IMR-90 (cell line): ENCODE results near the gene ACSF2. TPM values are rescaled to one million over a fixed set of nuclear protein-coding genes. Genes with fewer than 3 reads are reported as not detected.

Experiments used
- ATAC-seq: fragments of 200-7000 bp; cut with Tn5 transposase; 2 replicates; pipeline ENCODE4 v1.9.1; 2020; ENCODE audit warnings: low read depth, mild to moderate bottlenecking, moderate library complexity
- BruUV-seq: library from RNA; stranded (reverse); fragments of 400-500 nt; replicated peaks from 2 replicates; lab custom pipeline; 2021; lab: Mats Ljungman, UMichigan
- CTCF ChIA-PET: fragments of 300-600 bp; formaldehyde crosslinking; extraction: SDS; loops from one replicate; lab custom pipeline; 2021; ENCODE audit warnings: antibody characterized with exemption; lab: Yijun Ruan, JAX
- POLR2A ChIA-PET: fragments of 300-600 bp; sonication (Branson Sonifier 250); formaldehyde crosslinking; loops from one replicate; lab custom pipeline; 2022; ENCODE audit warnings: antibody characterized with exemption; ENCODE audit not compliant: unreplicated experiment; lab: Charles Lee
- DNase-seq: peaks from one replicate; pipeline ENCODE4 v3.0.0; 2013
- H2AFZ ChIP-seq: replicated peaks from 2 replicates; pipeline ENCODE3; 2013; ENCODE audit warnings: low read length, mild to moderate bottlenecking; ENCODE audit not compliant: poor library complexity
- H2AK5ac ChIP-seq: 2 replicates; pipeline ENCODE4 v1.6.1; 2013; ENCODE audit warnings: low read depth, low read length, inconsistent platforms
- H2AK9ac ChIP-seq: replicated peaks from 2 replicates; pipeline ENCODE3; 2013; ENCODE audit warnings: mild to moderate bottlenecking, low read depth, low read length, moderate library complexity; ENCODE audit not compliant: poor library complexity
- H2BK120ac ChIP-seq: 2 replicates; pipeline ENCODE4 v1.6.1; 2013; ENCODE audit warnings: low read depth, low read length, inconsistent platforms
- H2BK15ac ChIP-seq: 3 replicates; pipeline ENCODE4 v1.6.1; 2013; ENCODE audit warnings: low read depth, low read length, inconsistent platforms
- H2BK20ac ChIP-seq: 2 replicates; pipeline ENCODE4 v1.6.1; 2013; ENCODE audit warnings: low read depth, mild to moderate bottlenecking, inconsistent platforms, low read length, moderate library complexity
- H2BK5ac ChIP-seq: 2 replicates; pipeline ENCODE4 v1.6.1; 2013; ENCODE audit warnings: mild to moderate bottlenecking, low read depth, low read length, inconsistent platforms; ENCODE audit not compliant: poor library complexity, severe bottlenecking
- H3K14ac ChIP-seq: replicated peaks from 2 replicates; pipeline ENCODE4 v1.6.1; 2013; ENCODE audit warnings: low read depth, low read length, inconsistent platforms
- H3K18ac ChIP-seq: 2 replicates; pipeline ENCODE4 v1.6.1; 2013; ENCODE audit warnings: low read depth, low read length, control low read depth
- H3K23ac ChIP-seq: 2 replicates; pipeline ENCODE4 v1.6.1; 2013; ENCODE audit warnings: low read depth, low read length, inconsistent platforms
- H3K27ac ChIP-seq: 2 replicates; pipeline ENCODE4 v1.5.1; 2013; ENCODE audit warnings: mild to moderate bottlenecking, control low read depth, low read length; ENCODE audit not compliant: insufficient read depth
- H3K27me3 ChIP-seq: 2 replicates; pipeline ENCODE4 v1.6.1; 2013; ENCODE audit warnings: low read length; ENCODE audit not compliant: control insufficient read depth, insufficient read depth
- H3K36me3 ChIP-seq: 2 replicates; pipeline ENCODE4 v1.6.1; 2013; ENCODE audit warnings: low read length, mixed read lengths; ENCODE audit not compliant: control insufficient read depth, insufficient read depth
- H3K4ac ChIP-seq: 2 replicates; pipeline ENCODE4 v1.6.1; 2013; ENCODE audit warnings: low read depth, low read length, inconsistent platforms
- H3K4me1 ChIP-seq: 2 replicates; pipeline ENCODE4 v1.6.1; 2013; ENCODE audit warnings: low read length, mixed read lengths; ENCODE audit not compliant: control insufficient read depth, insufficient read depth
- H3K4me2 ChIP-seq: 2 replicates; pipeline ENCODE4 v1.6.1; 2013; ENCODE audit warnings: low read depth, mild to moderate bottlenecking, control low read depth, low read length, moderate library complexity
- H3K4me3 ChIP-seq: 2 replicates; pipeline ENCODE4 v1.5.1; 2013; ENCODE audit warnings: low read depth, mild to moderate bottlenecking, control low read depth, low read length, moderate library complexity; ENCODE audit not compliant: insufficient read depth
- H3K56ac ChIP-seq: 2 replicates; pipeline ENCODE4 v1.6.1; 2013; ENCODE audit warnings: low read length, inconsistent platforms; ENCODE audit not compliant: insufficient read depth; ENCODE audit errors: extremely low read depth
- H3K79me1 ChIP-seq, 2 experiments: 2 replicates each; pipeline ENCODE4 v1.6.1; 2013; ENCODE audit warnings: low read length in 2 of 2, inconsistent platforms in 1 of 2, low read depth in 1 of 2
- H3K9ac ChIP-seq: 2 replicates; pipeline ENCODE4 v1.6.1; 2013; ENCODE audit warnings: low read depth, low read length, control low read depth
- H3K9me1 ChIP-seq: 2 replicates; pipeline ENCODE4 v1.6.1; 2013; ENCODE audit warnings: low read length, inconsistent platforms; ENCODE audit not compliant: insufficient read depth
- H3K9me3 ChIP-seq: 2 replicates; pipeline ENCODE4 v1.6.1; 2013; ENCODE audit warnings: low read length; ENCODE audit not compliant: control insufficient read depth, insufficient read depth
- H4K20me1 ChIP-seq: 2 replicates; pipeline ENCODE4 v1.6.1; 2013; ENCODE audit warnings: low read length, inconsistent platforms; ENCODE audit not compliant: insufficient read depth
- H4K5ac ChIP-seq: 2 replicates; pipeline ENCODE4 v1.6.1; 2013; ENCODE audit warnings: mild to moderate bottlenecking, low read depth, low read length, control low read depth
- H4K8ac ChIP-seq, 2 experiments: 2 replicates each; pipeline ENCODE4 v1.6.1; 2013; ENCODE audit warnings: low read depth in 2 of 2, low read length in 2 of 2, control low read depth in 1 of 2, inconsistent platforms in 1 of 2
- H4K91ac ChIP-seq: 2 replicates; pipeline ENCODE4 v1.6.1; 2013; ENCODE audit warnings: low read depth, low read length, inconsistent platforms; ENCODE audit not compliant: insufficient read depth
- BHLHE40 ChIP-seq: fragments of 150-350 bp; IDR thresholded peaks from 2 replicates; pipeline ENCODE4 v1.6.1; 2016; ENCODE audit warnings: mild to moderate bottlenecking, low read depth, low read length
- FOS ChIP-seq: fragments of 150-350 bp; IDR thresholded peaks from 2 replicates; pipeline ENCODE4 v1.6.1; 2016; ENCODE audit warnings: low read depth, low read length
- RFX5 ChIP-seq: IDR thresholded peaks from 2 replicates; pipeline ENCODE4 v1.8.0; 2012; ENCODE audit warnings: low read depth, mild to moderate bottlenecking, low read length, moderate library complexity
- SMC3 ChIP-seq: fragments of 150-350 bp; IDR thresholded peaks from 2 replicates; pipeline ENCODE4 v1.6.1; 2016; ENCODE audit warnings: low read depth, mild to moderate bottlenecking, antibody characterized with exemption, low read length, moderate library complexity
- WGBS, 2 experiments: methylation state at CpG; one replicate each; pipeline versions ENCODE4 v1.1.5 to v1.1.7; 2013; ENCODE audit warnings: missing lambda C conversion rate in 2 of 2; ENCODE audit not compliant: insufficient read length in 1 of 2; ENCODE audit errors: extremely low coverage in 2 of 2; 5-methylcytosine and 5-hydroxymethylcytosine counted together
- dilution Hi-C: fragments of 300-500 bp; cut with HindIII; formaldehyde crosslinking; loops from one replicate; pipeline ENCODE4 v1.14.3; 2018; ENCODE audit warnings: low sequenced_read_pairs; ENCODE audit not compliant: unreplicated experiment
- in situ Hi-C: fragments of 300-500 bp; cut with MboI; formaldehyde crosslinking; loops from 3 replicates; pipeline ENCODE4 v1.14.3; 2019; ENCODE audit warnings: low sequenced_read_pairs, inconsistent platforms, mixed read lengths
- intact Hi-C: fragments of 100-400 bp; cut with micrococcal nuclease; formaldehyde crosslinking; loops from 2 replicates; pipeline ENCODE4 v1.10.0; 2022
- polyA plus RNA-seq, 3 experiments: library from polyadenylated mRNA; depleted of rRNA; stranded (reverse); fragments of >200 nt; gene quantifications; 2 replicates each; pipeline ENCODE4 v1.2.3, GENCODE V29; 2012; ENCODE audit warnings: low replicate concordance in 1 of 3
- total RNA-seq: library from RNA; depleted of rRNA; stranded (reverse); fragments of >200 nt; gene quantifications from 2 replicates; pipeline ENCODE4 v1.2.3, GENCODE V29; 2012

ACSF2 gene
- total and polyA plus RNA-seq, 2 of the 4 experiments (the other 2 are of a cell fraction) = 18.5 to 27.2 TPM

- BruUV-seq = no TSS peak
- intact Hi-C loops = loop anchor here (5.0 kb wide), 1 partner anchor 361 kb away; no protein-coding TSS in a partner anchor
- no CpG with 5 or more reads among the region's 2 CpGs for WGBS, 2 experiments
These were observed 55.0 kb downstream of the ACSF2 start for GRCh38 chr17:50480854-50481490.

More at GRCh38 chr17:50480854-50481490, 55.0 kb downstream of the ACSF2 start:
- Histone ChIP-seq H2BK5ac (no peak overlapping the region), H2AK5ac (no peak overlapping the region), H4K5ac (no peak overlapping the region), H2AFZ (no peak overlapping the region), H3K4me1 (peaks cover 4% of the 10 kb centered on the region), H3K14ac (no peak overlapping the region), H2BK20ac (no peak overlapping the region), H3K4me3 (no peak overlapping the region), H4K91ac (no peak overlapping the region), H3K18ac (no peak overlapping the region), H4K20me1 (peaks cover 8% of the 10 kb centered on the region; the same call in 1 of the 2 replicates), H3K56ac (no peak overlapping the region), H2AK9ac (no peak overlapping the region), H3K9me1 (peaks cover 7% of the 10 kb centered on the region; the same call in 1 of the 2 replicates), H2BK120ac (no peak overlapping the region), H3K9ac (no peak overlapping the region), H3K23ac (no peak overlapping the region), H3K9me3 (no peaks in the 10 kb centered on the region), H3K27ac (no peak overlapping the region), H3K36me3 (peaks cover 18% of the 10 kb centered on the region), H3K4me2 (no peak overlapping the region), H4K8ac (no peak overlapping the region), H2BK15ac (no peak overlapping the region), H3K4ac (no peak overlapping the region), H3K27me3 (no peaks in the 10 kb centered on the region), H3K79me1 (peaks cover 11 to 32% of the 10 kb centered on the region in 2 experiments; a peak in 3 of 4 replicates)
- DNase-seq (no peak), ATAC-seq (no peak)
- POLR2A ChIA-PET = no interaction called here
- in situ Hi-C loops (loop anchor here (10.0 kb wide), 1 partner anchor 214 kb away; no protein-coding TSS in a partner anchor), dilution Hi-C loops (no loop called here)
- CTCF ChIA-PET = no interaction called here
- TF ChIP-seq FOS (no peak), SMC3 (no peak), RFX5 (0 out of 2 replicates have a peak, but pooled peaks have one; percentile 21), BHLHE40 (no peak)
